SK-N-SH (cell line): ENCODE measurements around the gene DCLK3. TPM values are rescaled to one million over a fixed set of nuclear protein-coding genes. Genes with fewer than 3 reads are reported as not detected.

Source experiments
- CTCF ChIA-PET: fragments of 300-600, 350-600 bp; formaldehyde crosslinking; extraction: SDS; loops from one replicate; lab custom pipeline; 2021; lab: Yijun Ruan, JAX
- POLR2A ChIA-PET: fragments of 350-600 bp; sonication (Branson Sonifier 250); formaldehyde crosslinking; extraction: SDS; loops from one replicate; lab custom pipeline; 2020; ENCODE audit warnings: antibody characterized with exemption, inconsistent platforms; lab: Yijun Ruan, JAX
- DNase-seq: peaks from one replicate; pipeline ENCODE4 v3.0.0; 2012
- H2AFZ ChIP-seq: fragments of 200-600 bp; sonication (generic); 2 replicates; pipeline ENCODE4 v1.8.1; 2016; ENCODE audit warnings: antibody characterized with exemption, mild to moderate bottlenecking, low read depth
- H3F3A ChIP-seq: fragments of 200-600 bp; sonication (generic); replicated peaks from 2 replicates; pipeline ENCODE3; 2016; ENCODE audit warnings: antibody characterized with exemption, mild to moderate bottlenecking; ENCODE audit not compliant: insufficient read depth
- H3K27ac ChIP-seq, 2 experiments: fragments of 200-500 bp in 1 of 2; fragments of 200-600 bp in 1 of 2; sonication (Bioruptor generic) in 1 of 2; sonication (generic), shearing (Covaris generic) in 1 of 2; 2 replicates each; pipeline versions ENCODE4 v1.5.1 to v1.6.1; 2014 to 2016; ENCODE audit warnings: low read depth in 2 of 2, inconsistent platforms in 1 of 2, low read length in 1 of 2, mild to moderate bottlenecking in 1 of 2, mixed read lengths in 1 of 2
- H3K27me3 ChIP-seq: fragments of 200-600 bp; sonication (generic), shearing (Covaris generic); 2 replicates; pipeline ENCODE4 v1.6.1; 2016; ENCODE audit warnings: mixed run types; ENCODE audit not compliant: insufficient read depth
- H3K36me3 ChIP-seq, 2 experiments: fragments of 200-500 bp in 1 of 2; fragments of 200-600 bp in 1 of 2; sonication (Bioruptor generic) in 1 of 2; sonication (generic) in 1 of 2; replicated peaks in 1 of 2; 2 replicates each; pipeline versions ENCODE3 to v1.5.1; 2014 to 2016; ENCODE audit warnings: low read length in 1 of 2, mild to moderate bottlenecking in 1 of 2; ENCODE audit not compliant: insufficient read depth in 2 of 2, control insufficient read depth in 1 of 2
- H3K4me1 ChIP-seq, 2 experiments: fragments of 200-500 bp in 1 of 2; fragments of 200-600 bp in 1 of 2; sonication (Bioruptor generic) in 1 of 2; sonication (generic), shearing (Covaris generic) in 1 of 2; 2 replicates each; pipeline versions ENCODE4 v1.5.1 to v1.6.1; 2014 to 2016; ENCODE audit warnings: low read depth in 1 of 2, low read length in 1 of 2, mixed run types in 1 of 2; ENCODE audit not compliant: insufficient read depth in 2 of 2, control insufficient read depth in 1 of 2
- H3K4me2 ChIP-seq: fragments of 200-600 bp; sonication (generic), shearing (Covaris generic); 2 replicates; pipeline ENCODE4 v1.6.1; 2017; ENCODE audit warnings: mixed run types
- H3K4me3 ChIP-seq, 2 experiments: fragments of 200-500 bp in 1 of 2; fragments of 200-600 bp in 1 of 2; sonication (Bioruptor generic) in 1 of 2; sonication (generic), shearing (Covaris generic) in 1 of 2; 2 replicates each; pipeline versions ENCODE4 v1.5.1 to v1.8.1; 2014 to 2016; ENCODE audit warnings: low read depth in 2 of 2, inconsistent platforms in 1 of 2, low read length in 1 of 2, mild to moderate bottlenecking in 1 of 2, mixed read lengths in 1 of 2, moderate library complexity in 1 of 2
- H3K79me2 ChIP-seq: fragments of 200-600 bp; sonication (generic); 2 replicates; pipeline ENCODE4 v1.8.1; 2017; ENCODE audit warnings: mild to moderate bottlenecking; ENCODE audit not compliant: insufficient read depth
- H3K9ac ChIP-seq: fragments of 200-600 bp; sonication (generic); 2 replicates; pipeline ENCODE4 v1.6.1; 2017; ENCODE audit warnings: mixed run types
- H3K9me2 ChIP-seq: fragments of 200-600 bp; sonication (generic); 2 replicates; pipeline ENCODE4 v1.6.1; 2017; ENCODE audit warnings: mixed run types
- H3K9me3 ChIP-seq: fragments of 200-600 bp; sonication (generic); 2 replicates; pipeline ENCODE4 v1.6.1; 2017; ENCODE audit warnings: mixed run types, mild to moderate bottlenecking, moderate library complexity
- H4K20me1 ChIP-seq: fragments of 200-600 bp; sonication (generic); 2 replicates; pipeline ENCODE4 v1.6.1; 2017; ENCODE audit warnings: mild to moderate bottlenecking, mixed run types; ENCODE audit not compliant: insufficient read depth
- CHD2 ChIP-seq: fragments of 150-350 bp; IDR thresholded peaks from 2 replicates; pipeline ENCODE4 v1.6.1; 2018; ENCODE audit warnings: low read length; ENCODE audit not compliant: partially characterized antibody
- CTCF ChIP-seq: fragments of 200-600 bp; sonication (generic); IDR thresholded peaks from 2 replicates; pipeline ENCODE4 v1.6.1; 2017; ENCODE audit warnings: antibody characterized with exemption, mild to moderate bottlenecking, moderate library complexity
- ELF1 ChIP-seq: IDR thresholded peaks from 2 replicates; pipeline ENCODE4 v1.4.0; 2012
- EP300 ChIP-seq, 2 experiments: IDR thresholded peaks; 2 replicates each; pipeline versions ENCODE4 v1.4.0 to v1.6.1; 2012; ENCODE audit warnings: borderline replicate concordance in 1 of 2, low read depth in 1 of 2, low read length in 1 of 2
- EZH2phosphoT487 ChIP-seq: fragments of 200-600 bp; sonication (generic); IDR thresholded peaks from 2 replicates; pipeline ENCODE4 v1.6.1; 2017; ENCODE audit warnings: low read depth, mixed run types, mild to moderate bottlenecking, antibody characterized with exemption, moderate library complexity, borderline replicate concordance
- FOSL2 ChIP-seq: IDR thresholded peaks from 2 replicates; pipeline ENCODE4 v1.4.0; 2012; ENCODE audit warnings: low read depth, mild to moderate bottlenecking, moderate library complexity, borderline replicate concordance
- FOXJ3 ChIP-seq: sonication (generic); formaldehyde crosslinking; IDR thresholded peaks from 2 replicates; pipeline ENCODE4 v1.5.1; 2020; ENCODE audit warnings: mild to moderate bottlenecking, missing genetic modification reagents
- FOXM1 ChIP-seq: IDR thresholded peaks from 2 replicates; pipeline ENCODE4 v1.4.0; 2012; ENCODE audit warnings: low read depth, mild to moderate bottlenecking
- GABPA ChIP-seq: IDR thresholded peaks from 2 replicates; pipeline ENCODE4 v1.4.0; 2012; ENCODE audit warnings: low read depth, mild to moderate bottlenecking
- GATA2 ChIP-seq: sonication (generic); formaldehyde crosslinking; IDR thresholded peaks from 2 replicates; pipeline ENCODE4 v1.5.0; 2020; ENCODE audit warnings: mild to moderate bottlenecking, missing genetic modification reagents
- JUND ChIP-seq: IDR thresholded peaks from 2 replicates; pipeline ENCODE4 v1.4.0; 2012
- MEF2A ChIP-seq: IDR thresholded peaks from 2 replicates; pipeline ENCODE4 v1.4.0; 2012; ENCODE audit warnings: low read depth, borderline replicate concordance
- MXI1 ChIP-seq: IDR thresholded peaks from 2 replicates; pipeline ENCODE4 v1.6.1; 2012; ENCODE audit warnings: mild to moderate bottlenecking, low read depth, low read length, improper control_type of control experiment
- NFIC ChIP-seq: IDR thresholded peaks from 2 replicates; pipeline ENCODE4 v1.4.0; 2012; ENCODE audit warnings: borderline replicate concordance
- NRF1 ChIP-seq: IDR thresholded peaks from 2 replicates; pipeline ENCODE4 v1.6.1; 2012; ENCODE audit warnings: low read depth, mild to moderate bottlenecking, low read length
- POLR2AphosphoS5 ChIP-seq: IDR thresholded peaks from 2 replicates; pipeline ENCODE4 v1.6.1; 2012; ENCODE audit warnings: low read depth, low read length
- RCOR1 ChIP-seq: fragments of 150-350 bp; IDR thresholded peaks from 2 replicates; pipeline ENCODE4 v1.6.1; 2017; ENCODE audit warnings: antibody characterized with exemption, low read length
- REST ChIP-seq: IDR thresholded peaks from 2 replicates; pipeline ENCODE4 v1.6.1; 2012; ENCODE audit warnings: mild to moderate bottlenecking, low read depth, low read length, moderate library complexity
- RFX5 ChIP-seq: IDR thresholded peaks from 2 replicates; pipeline ENCODE4 v1.6.1; 2012; ENCODE audit warnings: mild to moderate bottlenecking, improper control_type of control experiment, low read length
- TAF1 ChIP-seq: IDR thresholded peaks from 2 replicates; pipeline ENCODE4 v1.6.1; 2012; ENCODE audit warnings: low read depth, mild to moderate bottlenecking, low read length, moderate library complexity, borderline replicate concordance
- TCF12 ChIP-seq: IDR thresholded peaks from 2 replicates; pipeline ENCODE4 v1.4.0; 2012
- TEAD4 ChIP-seq: IDR thresholded peaks from 2 replicates; pipeline ENCODE4 v1.4.0; 2012; ENCODE audit warnings: mild to moderate bottlenecking, borderline replicate concordance; ENCODE audit not compliant: insufficient read depth
- USF1 ChIP-seq: IDR thresholded peaks from 2 replicates; pipeline ENCODE4 v1.4.0; 2012; ENCODE audit warnings: low read depth, borderline replicate concordance
- YY1 ChIP-seq: IDR thresholded peaks from 2 replicates; pipeline ENCODE4 v1.4.0; 2012; ENCODE audit warnings: low read depth, mild to moderate bottlenecking
- WGBS: methylation state at CpG from one replicate; pipeline ENCODE4 v1.1.6; 2017; ENCODE audit warnings: low lambda C conversion rate; 5-methylcytosine and 5-hydroxymethylcytosine counted together
- polyA plus RNA-seq, 3 experiments: library from polyadenylated mRNA; depleted of rRNA; stranded (reverse); fragments of >200 nt; gene quantifications; 2 replicates each; pipeline ENCODE4 v1.2.3, GENCODE V29; 2012
- TF ChIP-seq, protein P1 (sequence below): IDR thresholded peaks from 2 replicates; pipeline ENCODE4; 2012
- TF ChIP-seq, protein P2 (sequence below): fragments of 150-350 bp; IDR thresholded peaks from 2 replicates; pipeline ENCODE4 v1.6.1; 2016; ENCODE audit warnings: mild to moderate bottlenecking, low read depth, low read length

The DCLK3 gene
- polyA plus RNA-seq, 1 of the 3 experiments (the other 2 are of a cell fraction), result not detected

DNA sequence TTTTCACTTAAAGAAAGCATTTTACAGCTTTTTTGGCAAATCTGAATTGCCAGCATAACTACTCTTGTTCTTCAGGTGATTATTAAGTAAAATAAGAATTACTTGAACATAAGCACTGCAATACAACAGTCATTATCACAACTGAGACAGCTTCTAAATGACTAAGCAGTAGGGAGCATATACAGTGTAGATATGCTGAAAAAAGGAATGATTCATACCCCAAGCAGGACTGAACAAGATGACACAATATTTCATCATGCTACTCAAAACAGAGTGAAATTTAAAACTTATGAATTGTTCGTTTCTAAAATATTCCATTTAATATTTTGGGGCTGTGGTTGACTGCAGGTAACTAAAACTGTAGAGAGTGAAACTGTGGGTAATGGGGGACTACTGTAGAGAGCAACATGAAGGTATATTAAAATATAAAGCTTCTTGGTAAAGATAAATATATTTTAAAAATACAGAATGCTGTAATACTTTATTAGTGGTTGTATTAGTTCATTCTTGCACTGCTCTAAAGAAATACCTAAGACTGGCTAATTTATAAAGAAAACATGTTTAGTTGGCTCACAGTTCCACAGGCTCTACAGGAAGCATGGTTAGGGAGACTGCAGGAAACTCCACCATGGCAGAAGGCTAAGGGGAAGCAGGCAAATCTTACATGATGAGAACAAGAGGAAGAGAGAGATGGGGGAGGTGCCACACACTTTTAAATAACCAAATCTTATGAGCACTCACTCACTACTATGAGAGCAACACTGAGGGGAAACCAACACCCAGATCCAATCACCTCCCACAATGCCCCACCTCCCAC lies 84.8 kb downstream of the DCLK3 start:
- CTCF ChIA-PET, result no interaction called here
- DNase-seq, result no peak
- H3K4me2 ChIP-seq, result no peak overlapping the region; the same call in 1 of the 2 replicates
- WGBS, result 2% methylated on average over 1 of the region's 1 CpG
- no peaks in the 10 kb centered on the region for H4K20me1 ChIP-seq
- peak overlapping the region; percentile 42; the same call in 1 of the 2 replicates for H3K9ac ChIP-seq
- peak overlapping the region in 1 of 2 experiments; percentile 93; a peak in 2 of 4 replicates for H3K27ac ChIP-seq
- H2AFZ ChIP-seq, result peak overlapping the region; percentile 62
- peaks cover 4% of the 10 kb centered on the region; the same call in 1 of the 2 replicates for H3K9me2 ChIP-seq
- no peak overlapping the region for H3K4me3 ChIP-seq
- H3K9me3 ChIP-seq, result peaks cover 12% of the 10 kb centered on the region; the same call in 1 of the 2 replicates
- peaks cover 0 to 3% of the 10 kb centered on the region in 2 experiments for H3K36me3 ChIP-seq
- POLR2A ChIA-PET, result no interaction called here
- no peaks in the 10 kb centered on the region for H3K4me1 ChIP-seq
- H3F3A ChIP-seq, result peaks cover 25% of the 10 kb centered on the region
- no peaks in the 10 kb centered on the region for H3K27me3 ChIP-seq
- no peaks in the 10 kb centered on the region for H3K79me2 ChIP-seq
- TF ChIP-seq FOXJ3 (CRISPR knock-in tag), result no peak
- TF ChIP-seq POLR2AphosphoS5, result no peak
- TF ChIP-seq FOSL2, result peak; percentile 84
- no peak for TF ChIP-seq GABPA
- no peak for TF ChIP-seq NRF1
- peak; percentile 56 for TF ChIP-seq TCF12
- no peak for TF ChIP-seq YY1
- TF ChIP-seq TAF1, result no peak
- no peak for TF ChIP-seq REST
- no peak for TF ChIP-seq CHD2
- 0 out of 2 replicates have a peak, but pooled peaks have one; percentile 6 for TF ChIP-seq NFIC
- TF ChIP-seq USF1, result no peak
- no peak for TF ChIP-seq RCOR1
- TF ChIP-seq TEAD4, result no peak
- TF ChIP-seq CTCF, result no peak
- TF ChIP-seq JUND, result peak; percentile 57
- TF ChIP-seq, protein P1, sequence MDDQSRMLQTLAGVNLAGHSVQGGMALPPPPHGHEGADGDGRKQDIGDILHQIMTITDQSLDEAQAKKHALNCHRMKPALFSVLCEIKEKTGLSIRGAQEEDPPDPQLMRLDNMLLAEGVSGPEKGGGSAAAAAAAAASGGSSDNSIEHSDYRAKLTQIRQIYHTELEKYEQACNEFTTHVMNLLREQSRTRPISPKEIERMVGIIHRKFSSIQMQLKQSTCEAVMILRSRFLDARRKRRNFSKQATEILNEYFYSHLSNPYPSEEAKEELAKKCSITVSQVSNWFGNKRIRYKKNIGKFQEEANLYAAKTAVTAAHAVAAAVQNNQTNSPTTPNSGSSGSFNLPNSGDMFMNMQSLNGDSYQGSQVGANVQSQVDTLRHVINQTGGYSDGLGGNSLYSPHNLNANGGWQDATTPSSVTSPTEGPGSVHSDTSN, result peak; percentile 59; the same call in 1 of the 2 replicates
- peak in 1 of 2 experiments; percentile 58; a peak in 1 of 4 replicates for TF ChIP-seq EP300 (IDR thresholded peaks at IDR 0.05; ENCODE audit: borderline replicate concordance in 1 of 2, low read depth in 1 of 2, low read length in 1 of 2)
- TF ChIP-seq EZH2phosphoT487, result no peak
- TF ChIP-seq GATA2 (CRISPR knock-in tag), result no peak
- TF ChIP-seq FOXM1, result no peak
- TF ChIP-seq, protein P2, sequence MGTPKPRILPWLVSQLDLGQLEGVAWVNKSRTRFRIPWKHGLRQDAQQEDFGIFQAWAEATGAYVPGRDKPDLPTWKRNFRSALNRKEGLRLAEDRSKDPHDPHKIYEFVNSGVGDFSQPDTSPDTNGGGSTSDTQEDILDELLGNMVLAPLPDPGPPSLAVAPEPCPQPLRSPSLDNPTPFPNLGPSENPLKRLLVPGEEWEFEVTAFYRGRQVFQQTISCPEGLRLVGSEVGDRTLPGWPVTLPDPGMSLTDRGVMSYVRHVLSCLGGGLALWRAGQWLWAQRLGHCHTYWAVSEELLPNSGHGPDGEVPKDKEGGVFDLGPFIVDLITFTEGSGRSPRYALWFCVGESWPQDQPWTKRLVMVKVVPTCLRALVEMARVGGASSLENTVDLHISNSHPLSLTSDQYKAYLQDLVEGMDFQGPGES, result no peak
- no peak for TF ChIP-seq ELF1
- TF ChIP-seq MEF2A, result no peak
- no peak for TF ChIP-seq RFX5
- TF ChIP-seq MXI1, result no peak
